Gastrocnemius medialis (tissue), 4 donors: ENCODE results near the gene TAF7.

ENCODE experiments used
- CTCF ChIP-seq, 5 experiments: fragments of 450-650 bp in 3 of 5; fragments of 200-600 bp in 2 of 5; sonication (generic) in 2 of 5; IDR thresholded peaks in 4 of 5; conservative IDR thresholded peaks in 1 of 5; 1 replicate in 4 of 5; 2 replicates in 1 of 5; pipeline ENCODE4 v1.5.1; 2016 to 2019; ENCODE audit warnings: antibody characterized with exemption in 5 of 5, mild to moderate bottlenecking in 3 of 5, moderate library complexity in 3 of 5
- POLR2A ChIP-seq, 2 donors: fragments of 450-650 bp; IDR thresholded peaks; one replicate each; pipeline ENCODE4 v1.6.1; 2017; ENCODE audit warnings: antibody characterized with exemption in 2 of 2, mild to moderate bottlenecking in 2 of 2, moderate library complexity in 2 of 2

GRCh38 chr5:141356950-141357349 lies 36.4 kb upstream of the TAF7 start:
- TF ChIP-seq CTCF (IDR thresholded peaks at IDR 0.05 in 4 of 5, conservative IDR thresholded peaks at IDR 0.05 in 1 of 5) (no peak), POLR2A (IDR thresholded peaks at IDR 0.05) (no peak)
